NCI-H226 (cell line): ENCODE data around the gene ALS2CL.

Experiments used
- DNase-seq: peaks from one replicate; pipeline ENCODE4 v3.0.0-alpha.2; 2015

The ALS2CL gene

DNA sequence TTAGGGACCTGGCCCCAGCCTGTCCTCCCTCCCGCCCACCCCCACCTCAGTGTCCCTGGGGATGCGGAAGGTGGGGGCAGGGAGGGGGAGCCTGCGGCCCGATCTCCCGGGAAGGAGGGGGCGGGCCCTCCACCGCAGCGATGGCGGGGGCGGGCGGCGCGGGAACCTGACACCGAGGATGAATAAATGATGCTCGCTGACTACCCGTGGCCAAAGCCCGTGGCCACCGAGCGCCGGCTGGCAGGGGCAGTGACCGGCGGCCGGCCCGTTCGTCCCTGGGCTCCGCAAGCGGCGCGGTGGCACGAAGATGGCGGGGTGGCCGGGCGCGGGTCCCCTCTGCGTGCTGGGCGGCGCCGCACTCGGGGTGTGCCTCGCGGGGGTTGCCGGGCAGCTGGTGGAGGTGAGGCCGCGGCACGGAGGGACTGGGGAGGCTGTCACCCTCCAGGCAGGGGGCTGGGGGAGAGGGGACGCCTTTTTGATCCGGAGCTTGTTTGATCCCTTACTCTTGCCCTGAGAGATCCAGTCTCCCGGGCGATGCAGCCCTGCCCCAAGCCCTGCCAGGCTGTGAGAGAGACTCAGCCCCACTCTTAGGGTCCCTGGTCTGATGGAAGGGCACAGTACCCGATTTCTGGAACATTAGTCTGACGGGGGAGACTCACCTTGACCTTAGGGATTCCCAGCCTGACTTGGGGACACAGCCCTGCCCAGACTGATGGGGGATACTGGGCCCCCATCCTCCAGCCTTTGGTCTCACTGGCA is 7.9 kb upstream of the ALS2CL start, which contains the start of gene TMIE:
TSS of gene TMIE (plus strand) at position 212 of the 759 bp plus-strand sequence. CDS start at position 308, 96 bp downstream.
- DNase-seq: no peak

DNA sequence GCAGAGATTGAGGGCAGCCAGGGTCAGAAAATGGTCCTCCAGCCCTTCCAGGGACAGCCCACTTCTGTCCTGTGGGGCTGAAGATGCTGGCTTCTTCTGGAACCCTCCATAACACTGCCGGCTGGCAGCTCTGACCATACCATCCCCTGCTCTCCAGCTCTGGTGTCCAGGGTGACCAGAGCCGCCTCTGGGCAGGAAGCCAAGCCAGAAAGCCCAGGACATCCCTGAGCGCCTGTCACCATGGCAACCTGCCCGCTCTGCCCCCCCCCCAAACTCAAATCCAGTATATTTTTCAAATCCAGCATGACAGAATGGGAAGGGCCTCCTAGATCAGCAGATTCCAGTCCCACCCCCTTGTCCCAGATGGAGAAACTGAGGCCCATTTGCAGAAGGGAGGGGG is 7.3 kb upstream of the ALS2CL start:
- DNase-seq: no peak

DNA sequence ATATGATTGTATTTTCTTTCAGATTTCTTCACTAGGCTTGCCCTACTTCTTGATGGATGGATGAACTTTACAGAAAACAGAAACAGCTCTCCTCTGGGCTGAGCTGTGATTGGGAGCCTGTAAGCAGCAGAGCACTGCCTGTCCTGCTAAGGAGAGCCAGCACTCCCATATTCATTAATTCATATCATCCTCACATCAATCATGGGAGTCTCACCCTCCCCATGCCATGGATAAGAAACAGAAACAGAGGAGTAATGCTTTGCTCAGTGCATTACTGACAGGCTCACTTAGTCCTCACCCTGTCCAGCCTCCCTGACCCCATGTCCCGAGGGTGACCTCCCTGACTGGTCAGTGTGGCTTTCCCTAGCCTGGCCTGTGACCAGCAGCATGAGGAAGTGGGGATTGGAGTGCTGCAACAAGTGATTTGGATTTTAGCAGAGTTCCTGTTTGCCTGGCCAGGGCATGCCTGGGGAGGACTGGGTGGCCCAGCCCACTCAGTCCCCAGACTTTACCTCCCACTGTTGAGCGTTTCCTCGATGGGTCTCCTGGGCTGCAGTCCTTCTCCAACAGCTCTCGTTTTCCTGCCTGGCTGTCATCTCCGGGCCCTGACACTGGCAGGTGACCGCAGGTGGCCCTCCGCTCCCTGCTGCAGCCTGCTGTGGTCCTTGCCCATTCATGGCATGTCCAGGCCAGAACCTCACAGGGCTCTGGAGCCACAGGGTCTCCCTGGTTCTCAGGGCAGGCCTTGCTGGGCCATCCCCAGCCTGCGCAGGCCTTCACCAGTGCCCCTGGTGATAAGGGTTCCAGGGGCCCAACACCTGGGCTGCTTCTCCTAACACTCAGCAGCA is 6.4 kb upstream of the ALS2CL start:
- no peak for DNase-seq

DNA sequence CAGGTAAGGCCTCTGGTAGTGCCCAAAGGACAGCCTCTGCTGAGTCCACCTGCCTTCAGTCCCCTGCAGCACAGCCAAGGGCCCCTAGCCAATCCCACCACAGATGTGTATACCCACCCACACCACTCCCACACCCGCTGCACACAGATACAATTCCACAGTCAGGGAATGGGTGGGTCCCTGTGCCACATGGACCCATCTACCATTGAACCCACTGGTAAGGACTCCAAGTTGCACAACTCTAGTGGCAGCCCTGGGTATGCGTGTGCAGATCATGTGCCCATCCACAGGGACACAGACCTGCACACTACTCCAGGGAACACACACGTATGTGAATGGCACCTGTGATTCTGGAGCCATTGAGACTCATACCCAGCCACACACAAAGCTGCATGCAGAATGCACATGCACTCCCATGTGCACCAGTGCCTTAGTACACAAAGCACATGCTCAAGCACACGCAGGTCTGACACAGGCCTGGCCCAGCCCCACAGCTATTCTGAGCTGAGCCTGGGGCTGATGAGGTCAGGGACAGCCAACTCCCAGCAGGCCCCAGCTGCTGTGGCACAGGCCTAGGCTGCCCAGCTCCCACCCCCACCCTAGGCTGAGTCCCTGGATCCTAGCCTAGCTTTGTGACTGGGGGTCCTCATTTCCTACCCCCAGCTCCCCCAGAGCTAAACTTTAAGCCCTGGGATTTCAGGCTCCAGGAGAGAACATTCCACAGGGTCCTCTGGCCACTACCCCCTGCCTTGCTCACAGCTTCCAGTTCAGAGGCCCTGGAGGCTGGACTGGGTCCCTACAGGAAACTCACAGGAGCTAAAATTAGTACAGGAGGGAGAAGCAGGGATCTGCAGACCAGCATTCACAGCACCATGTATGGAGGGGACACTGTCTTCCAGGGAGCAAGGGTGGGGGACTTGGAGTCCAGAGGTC is 2.7 kb upstream of the ALS2CL start:
- no peak for DNase-seq

DNA sequence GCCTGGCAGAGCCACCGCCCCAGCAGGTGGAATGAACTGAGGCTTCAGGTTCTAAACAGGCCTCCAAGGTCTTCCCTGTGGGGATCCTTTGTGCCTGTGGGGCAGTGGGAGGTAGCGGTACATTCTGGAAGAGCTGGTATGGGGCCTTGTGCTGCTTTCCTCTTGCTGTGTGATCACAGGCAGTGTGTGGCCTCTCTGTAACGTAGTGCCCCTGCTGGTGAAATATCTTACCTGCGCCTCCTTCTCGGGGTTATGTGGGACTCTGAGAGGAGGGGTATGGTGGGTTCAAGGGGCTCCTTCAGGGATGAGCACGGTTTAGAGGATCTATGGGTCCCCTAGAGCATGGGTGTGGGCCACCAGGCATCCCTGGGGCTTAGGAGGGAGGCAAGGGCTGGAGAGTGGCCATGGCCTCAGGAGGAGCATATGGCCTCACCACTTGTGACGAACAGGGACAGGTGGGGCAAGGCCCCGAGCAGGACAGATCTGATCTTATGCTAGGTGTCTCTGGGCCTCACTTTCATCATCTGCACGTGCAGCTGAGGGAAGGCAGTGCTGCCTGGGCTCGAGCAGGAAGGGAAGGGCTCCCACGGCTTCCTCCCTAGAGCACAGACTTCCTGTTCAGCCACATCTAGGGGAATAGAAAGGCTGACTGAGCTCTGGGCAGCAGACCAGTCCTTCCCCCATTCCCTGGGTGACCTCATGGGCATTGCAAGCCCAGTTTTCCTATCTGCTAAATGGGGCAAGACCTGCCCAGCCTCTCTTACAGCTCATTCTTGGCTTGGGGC is 1.9 kb upstream of the ALS2CL start:
- DNase-seq: peak; percentile 69

DNA sequence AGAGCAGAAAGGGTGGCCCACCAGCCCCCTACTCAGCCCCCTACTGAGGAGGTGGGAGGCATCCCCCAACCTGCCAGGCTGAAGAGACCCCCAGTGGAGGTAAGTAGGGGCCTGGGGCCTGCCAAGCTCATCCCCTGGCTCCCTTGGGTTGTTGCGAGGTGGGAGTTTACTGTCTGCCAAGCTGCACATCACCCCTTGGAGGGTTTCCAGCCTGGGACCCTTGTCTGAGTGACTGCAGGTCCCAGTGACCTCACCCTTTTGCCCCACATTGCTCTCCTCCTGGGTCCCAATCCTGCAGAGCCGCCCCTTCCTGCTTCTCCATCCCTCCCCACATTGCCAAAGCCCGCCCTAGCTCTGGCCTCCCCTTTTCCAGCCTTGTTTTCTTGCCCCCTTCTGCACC is 1.0 kb upstream of the ALS2CL start:
- no peak for DNase-seq

DNA sequence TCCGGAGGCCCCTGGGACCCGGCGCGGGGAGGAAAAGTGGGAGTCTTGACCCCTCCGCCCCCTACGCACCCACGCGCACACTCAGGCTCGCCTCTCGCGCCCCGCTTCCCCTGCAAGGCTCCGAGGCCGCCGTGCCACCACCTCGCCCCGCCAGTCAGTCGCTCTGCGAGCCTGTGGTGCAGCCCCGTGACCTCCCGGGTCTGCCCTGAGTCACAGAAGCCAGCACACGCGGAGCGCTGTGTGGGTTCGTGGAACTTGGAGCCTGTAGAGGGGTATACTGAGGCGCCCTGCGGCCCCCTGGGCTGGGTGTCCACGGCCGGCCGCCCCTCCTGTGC is 380 bp upstream of the ALS2CL start:
- no peak for DNase-seq

DNA sequence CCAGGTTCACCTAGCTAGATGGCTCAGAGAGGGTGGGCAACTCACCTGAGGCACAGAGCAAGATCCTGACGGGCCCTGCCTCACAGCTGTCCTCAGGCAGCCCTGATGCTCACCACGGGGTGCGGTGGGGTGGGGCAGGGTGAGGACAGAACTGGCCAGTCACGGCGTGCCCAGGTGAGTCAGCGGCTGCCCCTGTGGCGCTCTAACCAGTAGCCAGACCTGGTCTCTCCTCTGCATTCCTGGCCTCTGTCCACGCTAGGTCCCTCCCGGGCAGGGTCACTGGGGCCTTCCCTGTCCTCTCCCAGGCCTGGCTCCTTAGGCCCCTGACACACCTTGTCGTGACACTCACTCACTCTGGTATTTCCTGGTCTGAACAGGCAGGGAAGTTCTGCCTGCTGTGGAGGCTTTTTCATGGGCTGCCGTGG is 901 bp downstream of the ALS2CL start:
- peak; percentile 80 for DNase-seq

DNA sequence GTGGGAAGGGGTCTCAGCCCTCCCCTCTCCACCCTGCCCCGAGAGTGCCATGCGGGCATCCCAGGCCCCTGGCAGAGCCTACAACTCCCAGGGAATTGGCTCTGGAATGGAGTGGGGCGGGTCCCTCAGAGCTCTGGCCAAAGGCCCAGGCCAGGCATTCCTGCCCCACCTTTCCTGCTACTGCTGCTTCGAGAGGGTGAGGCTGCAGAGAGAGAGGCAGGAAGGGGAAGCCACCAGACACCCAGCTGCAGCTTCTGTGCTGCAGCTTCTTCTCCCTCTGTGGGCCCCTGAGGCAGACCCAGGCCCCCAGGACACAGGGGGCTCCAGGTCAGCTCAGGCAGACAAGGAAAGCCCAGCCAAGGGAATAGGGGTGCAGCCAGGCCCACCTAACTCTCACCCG is 2.7 kb downstream of the ALS2CL start:
- DNase-seq: peak; percentile 78

DNA sequence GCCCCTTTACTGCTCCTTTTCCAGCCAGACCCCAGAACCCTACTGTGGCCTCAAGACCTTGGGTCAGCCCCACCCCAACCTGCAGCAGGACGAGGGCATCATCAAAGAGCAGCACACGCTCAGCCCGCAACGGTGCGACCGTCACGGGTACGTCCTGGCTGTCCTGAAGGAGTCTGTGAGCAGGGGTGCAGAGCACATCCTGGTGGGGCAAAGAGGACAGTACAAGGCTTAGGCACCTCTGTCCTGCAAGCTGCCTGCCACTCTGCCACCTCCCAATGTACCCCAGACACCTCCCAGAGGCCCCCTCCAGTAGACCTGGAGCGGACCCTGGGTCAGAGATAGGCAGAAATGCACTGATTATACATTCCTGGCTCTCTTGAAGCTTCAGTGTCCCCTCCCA is 8.0 kb downstream of the ALS2CL start:
- no peak for DNase-seq

DNA sequence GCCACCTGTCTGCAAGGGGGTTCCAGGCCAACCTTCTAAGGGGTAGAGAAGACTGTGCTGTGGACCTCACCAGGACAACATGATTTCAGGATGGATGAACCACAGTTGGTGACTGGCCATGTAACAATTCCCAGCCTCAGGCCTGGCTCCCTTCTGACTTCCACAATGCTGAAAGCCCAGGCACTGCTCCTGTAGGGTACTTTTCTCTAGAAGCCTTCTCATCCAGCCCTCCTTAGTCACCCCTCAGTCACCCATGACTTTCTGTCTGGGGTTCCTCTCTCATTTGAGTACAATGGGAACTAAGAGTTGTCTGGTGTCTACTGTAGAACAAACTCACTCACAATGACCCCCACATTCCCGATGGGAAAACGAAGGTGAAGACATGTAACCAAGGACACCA is 8.6 kb downstream of the ALS2CL start:
- no peak for DNase-seq

DNA sequence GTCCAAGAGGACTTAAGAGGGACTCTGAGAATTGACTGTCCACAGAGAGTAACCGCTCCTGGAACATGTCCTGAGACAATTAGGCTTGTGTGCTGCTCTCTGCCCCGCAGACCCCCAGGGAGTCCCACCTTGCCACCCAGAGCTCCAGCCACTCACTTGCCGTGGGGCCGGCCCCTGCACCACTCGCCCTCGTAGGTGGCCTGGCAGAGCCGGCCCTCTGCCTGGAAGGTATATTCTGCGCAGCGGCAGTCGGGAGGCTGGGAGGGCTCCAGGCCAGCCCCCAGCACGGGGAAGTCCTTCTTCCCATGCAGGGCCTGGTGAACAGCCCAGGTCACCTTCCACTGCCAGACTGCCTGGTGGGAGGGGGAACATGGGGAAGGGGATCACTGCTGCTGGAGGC is 10.5 kb downstream of the ALS2CL start:
- no peak for DNase-seq

DNA sequence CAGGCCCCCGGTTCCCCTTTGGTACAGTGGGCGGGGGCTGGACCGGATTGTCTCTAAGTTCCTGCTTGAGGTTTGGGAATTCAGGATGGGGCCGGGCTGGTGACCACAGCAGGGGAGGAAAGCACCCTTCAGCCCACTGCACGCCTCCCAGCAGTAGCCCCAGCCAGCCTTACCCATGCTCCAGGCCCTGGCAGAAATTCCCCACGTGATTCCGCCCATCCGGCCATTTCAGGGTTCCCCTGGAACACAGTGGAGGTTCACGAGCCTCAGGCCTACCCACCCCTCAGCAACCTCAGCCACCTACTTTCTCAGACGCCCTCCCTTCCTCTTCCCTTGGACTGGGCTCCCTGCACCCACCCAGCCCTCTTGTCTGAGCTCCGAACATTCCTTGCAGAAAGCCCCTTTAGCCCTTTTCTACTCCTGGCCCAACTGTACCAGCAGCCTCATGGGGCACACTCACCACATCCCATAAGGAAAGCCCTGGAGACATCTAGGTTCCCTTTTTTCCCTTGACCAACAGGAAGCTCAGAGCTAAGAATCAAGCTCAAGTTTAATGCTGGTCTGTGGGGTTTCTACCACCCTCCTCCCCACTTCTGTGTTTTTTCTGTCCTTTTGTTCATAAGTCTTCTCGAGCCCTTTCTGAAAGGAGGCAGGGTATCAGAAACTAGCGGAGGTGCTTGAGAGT is 11.5 kb downstream of the ALS2CL start:
- no peak for DNase-seq

DNA sequence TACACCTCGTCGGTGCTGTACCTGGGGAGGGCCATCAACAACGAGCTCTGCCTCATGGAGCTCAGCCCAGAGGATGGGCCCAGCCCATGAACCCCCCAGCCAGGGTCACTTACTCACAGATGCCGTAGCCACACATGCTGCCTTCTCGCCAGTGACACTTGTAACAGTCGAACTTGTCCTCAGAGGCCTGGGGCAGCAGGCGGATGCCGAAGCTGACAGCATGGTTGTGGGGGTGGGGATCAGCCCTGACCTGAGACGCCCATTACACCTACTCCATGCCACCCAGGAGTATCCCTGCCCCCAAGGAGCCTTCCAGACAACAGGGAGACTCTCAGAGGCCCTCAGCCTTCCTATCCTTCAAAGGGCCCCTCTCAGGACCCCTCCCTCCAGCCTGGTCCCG is 12.1 kb downstream of the ALS2CL start:
- no peak for DNase-seq

DNA sequence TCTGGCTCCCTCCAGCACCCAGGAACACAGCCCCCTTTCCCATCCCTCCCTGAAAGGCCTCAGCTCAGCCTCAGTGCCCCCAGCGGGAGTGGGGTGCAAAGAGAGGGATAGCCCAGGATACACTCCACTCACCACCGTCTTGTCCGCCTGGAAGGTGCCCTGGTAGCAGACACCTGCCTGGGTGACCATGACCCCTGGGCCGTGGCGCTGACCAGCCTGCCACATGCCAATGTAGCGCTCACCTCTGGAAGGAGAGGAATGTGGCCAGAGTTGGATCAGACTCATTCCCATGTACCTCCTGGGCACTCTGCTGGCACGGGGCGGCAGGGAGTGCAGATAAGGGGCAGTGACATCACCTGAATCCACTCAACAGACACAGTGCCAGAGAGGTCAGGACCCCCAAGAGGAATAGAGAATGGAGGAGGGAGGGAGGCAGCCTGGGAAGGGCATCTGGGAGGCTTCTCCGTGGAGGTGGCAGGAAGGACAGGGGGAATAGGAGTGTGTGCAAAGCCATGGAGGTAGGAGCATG is 13.1 kb downstream of the ALS2CL start:
- no peak for DNase-seq

DNA sequence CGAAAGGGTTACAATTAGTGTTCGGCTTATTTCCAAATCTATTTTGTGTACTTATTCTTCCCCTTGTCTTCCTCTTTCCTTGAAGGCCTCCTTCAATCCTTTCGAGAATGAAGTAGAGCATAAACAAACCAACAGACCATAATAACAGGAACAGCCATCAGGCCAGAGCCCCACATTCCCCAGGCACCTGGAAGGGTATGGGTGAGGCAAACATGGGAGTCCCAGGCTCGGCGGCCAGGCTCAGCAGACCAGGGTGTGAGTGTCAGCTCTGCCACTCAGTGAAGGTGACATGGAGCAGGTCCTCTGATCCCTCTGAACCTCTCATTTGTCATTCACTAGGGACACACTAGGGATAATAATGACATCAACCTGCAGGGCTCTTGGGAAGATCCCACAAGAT is 13.8 kb downstream of the ALS2CL start:
- DNase-seq: no peak

DNA sequence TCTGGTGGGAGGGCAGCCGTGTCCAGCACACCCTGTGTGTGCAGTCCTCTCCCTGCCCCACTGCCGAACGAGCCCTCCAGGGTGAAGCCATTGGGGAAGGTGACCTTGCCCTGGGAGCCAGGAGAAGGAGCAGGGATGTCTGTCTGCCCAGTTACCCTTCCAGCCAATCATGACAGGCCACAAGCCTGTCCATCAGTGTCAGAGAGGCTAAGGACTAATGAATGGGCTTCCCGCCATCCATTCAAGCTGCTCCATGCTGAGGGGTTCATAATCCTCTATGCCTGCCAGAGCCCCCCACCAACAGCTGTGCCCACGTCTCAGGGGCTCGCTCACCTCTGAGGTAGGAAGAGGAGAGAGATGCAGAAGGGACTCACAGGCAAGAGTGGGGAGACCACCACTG is 15.2 kb downstream of the ALS2CL start:
- no peak for DNase-seq

DNA sequence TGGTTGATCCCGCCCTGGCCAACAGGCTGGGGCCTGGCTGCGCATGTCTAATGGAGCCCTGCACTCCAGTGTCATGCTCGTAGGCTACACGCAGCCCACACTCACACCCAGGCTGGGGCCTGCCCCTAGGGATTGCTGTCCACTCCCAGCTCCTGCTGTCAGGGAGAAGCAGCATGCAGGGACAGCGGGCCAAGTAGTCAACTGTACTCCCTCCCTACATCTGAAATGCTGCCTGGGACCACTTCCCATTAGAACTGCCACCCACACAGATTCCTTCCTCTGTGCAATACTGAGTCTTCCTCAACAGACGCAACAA is 16.1 kb downstream of the ALS2CL start:
- no peak for DNase-seq

DNA sequence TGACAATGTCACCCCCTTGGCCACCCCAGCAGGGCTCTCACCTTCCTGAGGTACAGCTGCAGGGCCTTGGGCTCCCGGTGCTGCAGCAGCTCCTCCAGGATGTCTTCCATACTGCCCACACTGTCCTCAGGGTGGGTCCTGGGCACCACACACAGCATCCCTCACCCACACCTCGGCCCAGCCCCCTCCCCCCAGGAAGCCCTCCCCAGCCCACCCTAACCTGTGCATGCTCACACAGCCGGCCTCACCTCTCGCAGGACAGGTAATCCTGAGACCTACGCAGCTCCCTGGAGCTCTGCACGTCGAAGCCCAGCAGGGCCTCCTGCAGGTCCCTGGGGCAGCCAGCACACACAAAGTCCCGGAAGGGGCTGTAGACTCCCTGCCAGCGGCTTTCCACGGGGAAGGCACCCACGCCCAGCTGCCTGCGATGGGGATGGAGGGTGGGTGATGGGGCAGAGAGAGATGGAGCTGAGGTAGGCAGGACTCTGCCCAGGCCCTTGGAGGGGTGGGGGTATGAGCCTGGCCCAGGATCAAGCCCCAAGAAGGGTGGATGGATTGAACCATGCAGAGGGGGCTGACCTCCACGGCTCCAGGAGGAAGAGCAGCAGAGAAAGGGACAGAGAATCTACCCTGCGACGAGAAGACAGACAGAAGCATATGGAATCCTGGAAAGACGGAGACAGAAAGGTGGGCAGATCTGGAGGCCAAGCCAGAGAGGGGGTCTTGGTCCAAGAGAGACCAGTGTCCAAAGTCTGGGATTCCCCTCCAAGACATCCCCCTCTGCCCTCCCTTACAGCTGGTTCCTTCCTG is 16.7 kb downstream of the ALS2CL start:
- DNase-seq: no peak

DNA sequence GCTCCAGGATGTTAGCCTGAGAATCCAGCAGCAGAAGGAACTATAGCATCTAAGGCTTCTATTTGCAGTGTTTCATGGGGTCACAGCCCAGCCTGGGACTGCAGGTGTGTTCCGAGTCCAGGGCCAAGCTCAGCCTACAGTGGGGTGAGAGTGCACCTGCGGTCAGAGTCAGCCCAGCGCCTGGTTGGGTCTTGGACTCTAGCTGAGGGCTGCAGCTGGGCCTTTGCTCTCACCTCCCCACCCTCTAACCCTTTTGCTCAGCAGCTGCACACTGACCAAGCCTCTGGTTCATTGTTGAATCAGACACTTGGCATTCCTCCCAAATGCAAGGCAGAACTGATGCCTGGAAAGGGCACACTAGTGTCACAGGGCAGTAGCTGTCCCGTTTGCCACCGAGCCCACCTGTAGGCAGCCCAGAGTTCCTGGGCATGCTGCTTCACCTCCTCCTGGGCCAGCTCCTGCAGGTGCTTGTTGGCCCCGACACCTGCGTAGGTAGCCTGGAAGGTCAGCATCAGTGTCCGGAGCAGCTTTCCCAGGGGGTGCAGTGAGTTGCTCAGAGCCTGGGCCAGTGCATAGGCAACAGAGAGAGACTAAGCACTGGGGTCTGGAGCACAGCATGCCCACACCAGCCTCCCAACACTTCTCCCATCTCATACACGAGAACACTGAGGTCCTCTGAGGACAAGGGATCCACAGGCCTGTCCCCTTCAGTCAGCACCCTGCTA is 17.5 kb downstream of the ALS2CL start:
- DNase-seq: no peak
